ENCODE data around the gene SNX13. TPM values are rescaled to one million over a fixed set of nuclear protein-coding genes. Genes with fewer than 3 reads are reported as not detected.

Gene SNX13
- total and polyA plus RNA-seq, 9 of the 15 experiments (the other 6 are each of a cell fraction or from before 2014, with no cell fraction given), result 5.6 to 33.2 (median 25.4) TPM

- no peak for TF ChIP-seq HSF4 (CRISPR knock-in tag; IDR thresholded peaks at IDR 0.05; ENCODE audit: borderline replicate concordance)
- no peak for TF ChIP-seq ZNF232 (CRISPR knock-in tag; IDR thresholded peaks at IDR 0.05)
- TF ChIP-seq ZBTB9 (CRISPR knock-in tag; IDR thresholded peaks at IDR 0.05), result peak; percentile 59; the same call in 1 of the 2 replicates
- no peak for TF ChIP-seq ZNF347 (CRISPR knock-in tag; IDR thresholded peaks at IDR 0.05; ENCODE audit: low read depth)
- TF ChIP-seq BRD9 (IDR thresholded peaks at IDR 0.05; ENCODE audit: low read depth, partially characterized antibody), result no peak
- no peak for TF ChIP-seq NFXL1 (CRISPR knock-in tag; IDR thresholded peaks at IDR 0.05)
- peak; percentile 83 for TF ChIP-seq SUPT5H (IDR thresholded peaks at IDR 0.05)
- no peak for TF ChIP-seq ZNF57 (CRISPR knock-in tag; IDR thresholded peaks at IDR 0.05)
- no peak for TF ChIP-seq SMARCE1 (IDR thresholded peaks at IDR 0.05)
- no peak for TF ChIP-seq ZNF318 (IDR thresholded peaks at IDR 0.05; ENCODE audit: borderline replicate concordance in 1 of 2, low read depth in 1 of 2)
- TF ChIP-seq ZBTB26 (CRISPR knock-in tag; IDR thresholded peaks at IDR 0.05), result no peak
- no peak for TF ChIP-seq U2AF2 (optimal IDR thresholded peaks at IDR 0.05; ENCODE audit: low read depth, low read length)
- TF ChIP-seq GABPA (tag; conservative IDR thresholded peaks at IDR 0.05; ENCODE audit: low read depth), result 0 out of 2 replicates have a peak, but pooled peaks have one; percentile 29
- TF ChIP-seq TOE1 (IDR thresholded peaks at IDR 0.05; ENCODE audit: borderline replicate concordance), result peak; percentile 92
- TF ChIP-seq TOE1 (CRISPR knock-in tag; IDR thresholded peaks at IDR 0.05; ENCODE audit: borderline replicate concordance, low read depth), result no peak
- TF ChIP-seq U2AF1 (optimal IDR thresholded peaks at IDR 0.05; ENCODE audit: low read depth, low read length), result no peak
- no peak for TF ChIP-seq ZNF263 (CRISPR knock-in tag; IDR thresholded peaks at IDR 0.05; ENCODE audit: borderline replicate concordance)
- no peak for TF ChIP-seq ZNF384 (IDR thresholded peaks at IDR 0.05; ENCODE audit: low read depth, low read length)
- TF ChIP-seq NRF1 (conservative IDR thresholded peaks at IDR 0.05 in 1 of 2, IDR thresholded peaks at IDR 0.05 in 1 of 2), result peak; percentile 86 to 88
These were observed at the start of gene SNX13 (continued) for GRCh38 chr7:17940302-17940883.

All from K562 (cell line).